Brain microvascular endothelial cell (primary cell): ENCODE measurements around the gene GLYR1.

Source experiments
- DNase-seq: peaks from one replicate; pipeline ENCODE4 v3.0.0-alpha.2; 2020
- H3K27ac ChIP-seq: fragments of 250-450 bp; sonication (Bioruptor Pico); 2 replicates; pipeline ENCODE4 v1.5.1; 2020; ENCODE audit warnings: mild to moderate bottlenecking, moderate library complexity
- H3K27me3 ChIP-seq: fragments of 250-450 bp; sonication (Bioruptor Pico); replicated peaks from 2 replicates; pipeline ENCODE4 v1.5.1; 2020; ENCODE audit warnings: mild to moderate bottlenecking
- H3K36me3 ChIP-seq: fragments of 250-450 bp; sonication (Bioruptor Pico); replicated peaks from 2 replicates; pipeline ENCODE4 v1.5.1; 2020; ENCODE audit warnings: mild to moderate bottlenecking
- H3K4me3 ChIP-seq: 2 replicates; pipeline ENCODE4 v1.5.1; 2011; ENCODE audit warnings: low read depth, mild to moderate bottlenecking, control low read depth, low read length, moderate library complexity
- in situ Hi-C: cut with HindIII; loops from 2 replicates; pipeline ENCODE4 v1.10.0; 2017; ENCODE audit warnings: low sequenced_read_pairs, low pct_ligation_motif_present
- TF ChIP-seq, protein P1 (sequence below): IDR thresholded peaks from 2 replicates; pipeline ENCODE4 v1.5.1; 2011; ENCODE audit warnings: low read depth, mild to moderate bottlenecking, moderate library complexity, low read length, control low read depth, inconsistent platforms; ENCODE audit errors: missing control alignments

Gene GLYR1

GRCh38 chr16:4798456-4798855, 48.6 kb downstream of the GLYR1 start:
- Histone ChIP-seq H3K36me3 (peaks cover 7% of the 10 kb centered on the region), H3K27me3 (no peaks in the 10 kb centered on the region), H3K4me3 (no peak overlapping the region), H3K27ac (no peak overlapping the region)
- DNase-seq: no peak
- in situ Hi-C loops: no loop called here
- TF ChIP-seq, protein P1, sequence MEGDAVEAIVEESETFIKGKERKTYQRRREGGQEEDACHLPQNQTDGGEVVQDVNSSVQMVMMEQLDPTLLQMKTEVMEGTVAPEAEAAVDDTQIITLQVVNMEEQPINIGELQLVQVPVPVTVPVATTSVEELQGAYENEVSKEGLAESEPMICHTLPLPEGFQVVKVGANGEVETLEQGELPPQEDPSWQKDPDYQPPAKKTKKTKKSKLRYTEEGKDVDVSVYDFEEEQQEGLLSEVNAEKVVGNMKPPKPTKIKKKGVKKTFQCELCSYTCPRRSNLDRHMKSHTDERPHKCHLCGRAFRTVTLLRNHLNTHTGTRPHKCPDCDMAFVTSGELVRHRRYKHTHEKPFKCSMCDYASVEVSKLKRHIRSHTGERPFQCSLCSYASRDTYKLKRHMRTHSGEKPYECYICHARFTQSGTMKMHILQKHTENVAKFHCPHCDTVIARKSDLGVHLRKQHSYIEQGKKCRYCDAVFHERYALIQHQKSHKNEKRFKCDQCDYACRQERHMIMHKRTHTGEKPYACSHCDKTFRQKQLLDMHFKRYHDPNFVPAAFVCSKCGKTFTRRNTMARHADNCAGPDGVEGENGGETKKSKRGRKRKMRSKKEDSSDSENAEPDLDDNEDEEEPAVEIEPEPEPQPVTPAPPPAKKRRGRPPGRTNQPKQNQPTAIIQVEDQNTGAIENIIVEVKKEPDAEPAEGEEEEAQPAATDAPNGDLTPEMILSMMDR: no peak

DNA sequence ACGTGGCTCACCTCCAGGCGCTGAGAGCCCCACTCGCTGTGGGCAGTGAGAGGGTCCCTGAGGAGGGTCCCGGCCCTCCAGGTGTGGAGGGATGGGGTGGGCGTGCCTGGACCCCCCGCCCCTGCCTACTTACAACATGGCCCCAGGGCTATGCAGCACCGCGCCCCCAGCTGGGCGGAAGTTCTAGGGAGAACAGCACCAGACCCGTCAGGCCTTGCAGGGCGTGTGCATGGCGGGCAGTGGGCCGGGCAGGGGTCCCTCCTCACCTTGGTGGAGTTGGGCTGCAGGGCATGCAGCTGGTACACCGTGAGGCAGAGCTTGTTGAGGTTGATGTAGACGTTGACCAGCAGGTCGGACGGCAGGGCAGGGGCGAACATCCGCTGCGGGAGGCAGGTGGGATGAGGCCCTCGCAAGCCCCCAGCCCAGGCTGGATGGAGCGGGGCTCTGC, 49.3 kb downstream of the GLYR1 start:
- DNase-seq: no peak
- Histone ChIP-seq H3K27ac (no peak overlapping the region), H3K36me3 (peaks cover 7% of the 10 kb centered on the region), H3K4me3 (no peak overlapping the region), H3K27me3 (no peaks in the 10 kb centered on the region)
- TF ChIP-seq, protein P1: no peak
- in situ Hi-C loops: no loop called here

DNA sequence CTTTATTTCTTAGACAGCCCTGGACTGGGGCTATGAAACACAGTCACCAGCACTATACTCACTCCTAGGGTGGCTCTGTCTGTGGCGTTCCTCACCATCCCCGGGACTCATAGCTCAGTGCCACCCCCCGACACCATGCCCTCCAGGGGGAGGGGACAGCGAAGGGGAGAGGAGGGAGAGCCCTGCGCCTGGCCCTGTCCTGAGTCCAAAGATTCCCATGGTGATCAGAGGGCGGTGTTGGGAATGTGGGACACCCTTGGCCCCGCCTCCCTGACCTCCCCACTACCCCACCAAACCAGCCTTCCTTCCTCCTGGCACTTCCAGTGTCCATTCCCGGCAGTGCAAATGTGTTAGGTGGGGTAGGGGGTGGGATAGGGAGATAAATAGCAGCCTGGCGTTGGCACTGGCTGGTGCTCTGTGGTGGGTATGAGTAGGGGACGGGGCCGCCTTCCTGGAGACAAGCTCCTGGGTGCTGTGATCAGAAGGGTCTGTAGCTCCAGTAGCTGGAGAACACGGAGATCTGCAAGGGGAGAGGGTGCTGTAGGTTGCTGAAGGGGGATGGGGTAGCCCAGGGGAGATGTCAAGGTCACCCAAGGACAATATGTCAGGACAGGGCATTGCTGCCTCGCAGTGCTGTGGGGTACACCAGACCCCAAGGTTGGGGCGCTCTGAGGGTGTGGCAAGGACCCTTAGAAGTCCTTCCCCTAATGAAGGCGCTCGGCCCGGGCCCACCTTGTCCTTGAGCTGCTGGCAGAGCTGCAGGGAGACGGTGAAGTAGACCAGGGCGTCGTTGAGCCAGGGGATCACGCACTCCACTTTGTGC, 49.9 kb downstream of the GLYR1 start:
- no peak overlapping the region for H3K27ac ChIP-seq
- H3K4me3 ChIP-seq: no peak overlapping the region
- no peaks in the 10 kb centered on the region for H3K27me3 ChIP-seq
- in situ Hi-C loops: no loop called here
- DNase-seq: no peak
- H3K36me3 ChIP-seq: peaks cover 7% of the 10 kb centered on the region
- TF ChIP-seq, protein P1: no peak

DNA sequence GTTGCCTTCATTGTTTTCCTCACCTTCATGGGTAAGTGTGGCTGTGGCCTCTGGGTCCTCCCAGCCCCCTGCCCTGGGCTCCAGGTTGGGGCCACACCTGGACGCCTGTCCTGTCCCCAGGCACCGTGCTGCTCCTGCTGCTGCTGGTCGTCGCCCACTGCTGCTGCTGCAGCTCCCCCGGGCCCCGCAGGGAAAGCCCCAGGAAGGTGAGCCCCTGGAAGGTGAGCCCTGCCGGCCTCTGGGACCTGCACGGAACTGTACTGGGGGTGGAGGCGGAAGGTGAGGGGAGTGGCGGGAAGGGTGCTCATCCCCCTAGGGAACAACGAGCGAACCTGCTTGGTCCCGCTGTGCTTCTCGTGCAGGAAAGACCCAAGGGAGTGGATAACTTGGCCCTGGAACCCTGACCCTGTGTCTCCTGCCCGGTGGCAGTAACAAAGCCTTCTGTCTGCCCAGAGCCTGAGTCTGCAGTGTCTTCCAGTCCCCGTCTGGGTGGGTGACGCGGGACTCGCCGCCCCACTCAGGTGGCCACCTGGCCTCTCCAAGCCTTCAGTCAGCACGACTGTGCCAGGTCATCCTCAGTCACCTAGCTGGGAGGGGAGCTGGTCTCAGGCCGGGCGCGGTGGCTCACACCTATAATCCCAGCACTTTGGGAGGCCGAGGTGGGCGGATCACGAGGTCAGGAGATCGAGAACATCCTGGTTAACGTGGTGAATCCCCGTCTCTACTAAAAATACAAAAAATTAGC, 51.1 kb downstream of the GLYR1 start:
- H3K27me3 ChIP-seq: no peaks in the 10 kb centered on the region
- TF ChIP-seq, protein P1: no peak
- no peak overlapping the region for H3K4me3 ChIP-seq
- no peak for DNase-seq
- no peak overlapping the region for H3K27ac ChIP-seq
- in situ Hi-C loops: no loop called here
- peaks cover 7% of the 10 kb centered on the region for H3K36me3 ChIP-seq

GRCh38 chr16:4795181-4795827, 51.8 kb downstream of the GLYR1 start, which contains the start of gene SMIM22:
TSS of gene SMIM22 (plus strand) at chr16:4795369. CDS start at chr16:4795735, 366 bp downstream.
- no peak for DNase-seq
- Histone ChIP-seq H3K4me3 (no peak within 1 kb of the TSS), H3K27me3 (no peaks in the 10 kb centered on the region), H3K36me3 (peaks cover 7% of the 10 kb centered on the region), H3K27ac (no peak within 1 kb of the TSS)
- TF ChIP-seq, protein P1: no peak
- in situ Hi-C loops: no loop called here
